ENCODE measurements around the gene CTSZ.

DNA sequence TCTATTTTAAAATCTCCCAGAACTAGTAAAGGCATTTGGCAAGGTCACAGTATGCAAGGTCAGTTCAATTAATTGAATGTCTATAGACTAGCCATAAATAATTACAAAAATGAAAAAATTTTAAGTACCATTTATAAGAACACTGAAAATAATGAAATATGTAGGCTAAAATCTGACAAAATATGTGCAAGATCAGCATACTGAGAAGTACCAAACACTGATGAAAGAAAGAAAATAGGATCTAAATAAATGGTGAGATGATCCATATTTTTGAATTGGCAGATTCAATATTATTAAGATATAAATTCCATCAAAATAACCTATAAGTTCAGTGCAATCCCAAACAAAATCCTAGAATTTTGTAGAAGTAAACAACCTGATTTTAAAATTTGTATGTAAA lies 54.0 kb downstream of the CTSZ start:
- TF ChIP-seq POLR2A (IDR thresholded peaks at IDR 0.05): no peak
- TF ChIP-seq, protein P1, sequence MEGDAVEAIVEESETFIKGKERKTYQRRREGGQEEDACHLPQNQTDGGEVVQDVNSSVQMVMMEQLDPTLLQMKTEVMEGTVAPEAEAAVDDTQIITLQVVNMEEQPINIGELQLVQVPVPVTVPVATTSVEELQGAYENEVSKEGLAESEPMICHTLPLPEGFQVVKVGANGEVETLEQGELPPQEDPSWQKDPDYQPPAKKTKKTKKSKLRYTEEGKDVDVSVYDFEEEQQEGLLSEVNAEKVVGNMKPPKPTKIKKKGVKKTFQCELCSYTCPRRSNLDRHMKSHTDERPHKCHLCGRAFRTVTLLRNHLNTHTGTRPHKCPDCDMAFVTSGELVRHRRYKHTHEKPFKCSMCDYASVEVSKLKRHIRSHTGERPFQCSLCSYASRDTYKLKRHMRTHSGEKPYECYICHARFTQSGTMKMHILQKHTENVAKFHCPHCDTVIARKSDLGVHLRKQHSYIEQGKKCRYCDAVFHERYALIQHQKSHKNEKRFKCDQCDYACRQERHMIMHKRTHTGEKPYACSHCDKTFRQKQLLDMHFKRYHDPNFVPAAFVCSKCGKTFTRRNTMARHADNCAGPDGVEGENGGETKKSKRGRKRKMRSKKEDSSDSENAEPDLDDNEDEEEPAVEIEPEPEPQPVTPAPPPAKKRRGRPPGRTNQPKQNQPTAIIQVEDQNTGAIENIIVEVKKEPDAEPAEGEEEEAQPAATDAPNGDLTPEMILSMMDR (IDR thresholded peaks at IDR 0.05): no peak

Measured in uterus (tissue), 2 donors.